Fibroblast of lung (primary cell): Measurements from ENCODE around the gene GMPR2. TPM values are rescaled to one million over a fixed set of nuclear protein-coding genes. Genes with fewer than 3 reads are reported as not detected.

Experiments
- DNase-seq, 2 donors: peaks; one replicate each; pipeline versions ENCODE4 v3.0.0 to v3.0.0-alpha.2; 2010; ENCODE audit warnings: low read depth in 2 of 2
- H2AFZ ChIP-seq: 2 replicates; pipeline ENCODE4 v1.5.1; 2012; ENCODE audit warnings: low read length, control low read depth, inconsistent platforms
- H3K27ac ChIP-seq: 2 replicates; pipeline ENCODE4 v1.5.1; 2011; ENCODE audit warnings: low read length, control low read depth; ENCODE audit not compliant: insufficient read depth
- H3K27me3 ChIP-seq: 2 replicates; pipeline ENCODE4 v1.5.1; 2011; ENCODE audit warnings: mild to moderate bottlenecking, low read length; ENCODE audit not compliant: control insufficient read depth, insufficient read depth
- H3K36me3 ChIP-seq: 2 replicates; pipeline ENCODE4 v1.5.1; 2011; ENCODE audit warnings: low read length; ENCODE audit not compliant: control insufficient read depth, insufficient read depth
- H3K4me1 ChIP-seq: 2 replicates; pipeline ENCODE4 v1.5.1; 2011; ENCODE audit warnings: low read length; ENCODE audit not compliant: control insufficient read depth, insufficient read depth; ENCODE audit errors: extremely low read depth
- H3K4me2 ChIP-seq: 2 replicates; pipeline ENCODE4 v1.5.1; 2011; ENCODE audit warnings: low read length, control low read depth; ENCODE audit not compliant: insufficient read depth; ENCODE audit errors: extremely low read depth
- H3K4me3 ChIP-seq, 4 experiments: fragments of 200-600 bp in 1 of 4; sonication (generic) in 1 of 4; replicated peaks in 1 of 4; 2 replicates each; pipeline ENCODE4 v1.5.1; 2011 to 2016; ENCODE audit warnings: low read length in 4 of 4, low read depth in 3 of 4, mild to moderate bottlenecking in 3 of 4, control low read depth in 2 of 4, inconsistent platforms in 1 of 4, mixed read lengths in 1 of 4; ENCODE audit not compliant: insufficient read depth in 1 of 4; ENCODE audit errors: control extremely low read depth in 1 of 4
- H3K79me2 ChIP-seq: 2 replicates; pipeline ENCODE4 v1.5.1; 2012; ENCODE audit warnings: mild to moderate bottlenecking, low read length, inconsistent platforms; ENCODE audit not compliant: control insufficient read depth, insufficient read depth
- H3K9ac ChIP-seq: 2 replicates; pipeline ENCODE4 v1.5.1; 2011; ENCODE audit warnings: mild to moderate bottlenecking, low read length, control low read depth; ENCODE audit not compliant: insufficient read depth
- H3K9me3 ChIP-seq: 2 replicates; pipeline ENCODE4 v1.5.1; 2012; ENCODE audit warnings: low read depth, low read length; ENCODE audit not compliant: control insufficient read depth, insufficient read depth
- H4K20me1 ChIP-seq: 2 replicates; pipeline ENCODE4 v1.5.1; 2011; ENCODE audit warnings: low read length; ENCODE audit not compliant: control insufficient read depth, insufficient read depth; ENCODE audit errors: extremely low read depth
- CTCF ChIP-seq, 2 donors: IDR thresholded peaks in 1 of 2; conservative IDR thresholded peaks in 1 of 2; 1 replicate in 1 of 2; 2 replicates in 1 of 2; pipeline ENCODE4 v1.5.1; 2011 to 2012; ENCODE audit warnings: low read length in 2 of 2, control low read depth in 1 of 2, inconsistent platforms in 1 of 2, low read depth in 1 of 2, mild to moderate bottlenecking in 1 of 2
- EZH2 ChIP-seq: IDR thresholded peaks from 2 replicates; pipeline ENCODE4 v1.5.1; 2012; ENCODE audit warnings: low read length, control low read depth, mild to moderate bottlenecking; ENCODE audit errors: missing control alignments
- polyA plus RNA-seq, 2 donors: library from polyadenylated mRNA; depleted of rRNA in 1 of 2; stranded (reverse) in 1 of 2; unstranded in 1 of 2; fragments of >200 nt; gene quantifications; 2 replicates each; pipeline ENCODE4 v1.2.1, GENCODE V29; 2011 to 2012; ENCODE audit warnings: missing spikeins in 1 of 2
- total RNA-seq: library from RNA; depleted of rRNA; stranded (reverse); fragments of >200 nt; gene quantifications from 2 replicates; pipeline ENCODE4 v1.2.1, GENCODE V29; 2014

Gene GMPR2
- total and polyA plus RNA-seq, 2 donors (not counting 1 experiment from before 2014, with no cell fraction given): 80.2 to 128 TPM

DNA sequence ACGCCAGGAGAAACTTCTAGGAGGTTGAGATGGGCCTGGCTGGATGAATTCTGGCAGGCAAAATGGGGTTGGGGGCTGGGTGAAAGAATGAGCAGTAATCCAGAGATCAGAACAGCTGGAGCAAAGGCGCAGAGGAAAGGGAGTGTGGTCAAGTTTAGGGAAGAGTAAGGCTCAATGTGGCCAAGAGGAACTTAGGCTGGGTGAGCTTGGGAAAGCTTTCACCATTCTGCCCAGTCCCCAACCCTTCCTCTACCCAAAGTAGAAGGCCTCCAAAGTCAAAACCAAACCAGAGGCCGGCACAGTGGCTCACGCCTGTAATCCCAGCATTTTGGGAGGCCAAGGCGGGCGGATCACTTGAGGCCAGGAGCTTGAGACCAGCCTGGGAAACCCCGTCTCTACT lies 48.9 kb downstream of the GMPR2 start:
- Histone ChIP-seq H4K20me1 (no peaks in the 10 kb centered on the region), H3K27ac (no peak overlapping the region), H2AFZ (no peak overlapping the region), H3K4me2 (no peak overlapping the region), H3K9ac (no peak overlapping the region), H3K9me3 (no peaks in the 10 kb centered on the region), H3K4me3 (no peak overlapping the region), H3K4me1 (no peaks in the 10 kb centered on the region), H3K36me3 (no peaks in the 10 kb centered on the region), H3K27me3 (no peaks in the 10 kb centered on the region), H3K79me2 (no peaks in the 10 kb centered on the region)
- TF ChIP-seq CTCF (conservative IDR thresholded peaks at IDR 0.05 in 1 of 2, IDR thresholded peaks at IDR 0.05 in 1 of 2; ENCODE audit: low read depth in 1 of 2, low read length in 2 of 2): no peak
- TF ChIP-seq EZH2: no peak
- DNase-seq: no peak

- Histone ChIP-seq H3K27ac (no peak overlapping the region), H3K4me1 (no peaks in the 10 kb centered on the region), H3K27me3 (no peaks in the 10 kb centered on the region), H3K4me3 (no peak overlapping the region), H3K4me2 (no peak overlapping the region), H3K36me3 (no peaks in the 10 kb centered on the region), H3K79me2 (no peaks in the 10 kb centered on the region), H4K20me1 (no peaks in the 10 kb centered on the region), H2AFZ (no peak overlapping the region), H3K9ac (no peak overlapping the region), H3K9me3 (no peaks in the 10 kb centered on the region)
- DNase-seq: no peak
- no peak for TF ChIP-seq CTCF (conservative IDR thresholded peaks at IDR 0.05 in 1 of 2, IDR thresholded peaks at IDR 0.05 in 1 of 2; ENCODE audit: low read depth in 1 of 2, low read length in 2 of 2)
- TF ChIP-seq EZH2: no peak
Measured at GRCh38 chr14:24282736-24283135, 50.0 kb downstream of the GMPR2 start.

DNA sequence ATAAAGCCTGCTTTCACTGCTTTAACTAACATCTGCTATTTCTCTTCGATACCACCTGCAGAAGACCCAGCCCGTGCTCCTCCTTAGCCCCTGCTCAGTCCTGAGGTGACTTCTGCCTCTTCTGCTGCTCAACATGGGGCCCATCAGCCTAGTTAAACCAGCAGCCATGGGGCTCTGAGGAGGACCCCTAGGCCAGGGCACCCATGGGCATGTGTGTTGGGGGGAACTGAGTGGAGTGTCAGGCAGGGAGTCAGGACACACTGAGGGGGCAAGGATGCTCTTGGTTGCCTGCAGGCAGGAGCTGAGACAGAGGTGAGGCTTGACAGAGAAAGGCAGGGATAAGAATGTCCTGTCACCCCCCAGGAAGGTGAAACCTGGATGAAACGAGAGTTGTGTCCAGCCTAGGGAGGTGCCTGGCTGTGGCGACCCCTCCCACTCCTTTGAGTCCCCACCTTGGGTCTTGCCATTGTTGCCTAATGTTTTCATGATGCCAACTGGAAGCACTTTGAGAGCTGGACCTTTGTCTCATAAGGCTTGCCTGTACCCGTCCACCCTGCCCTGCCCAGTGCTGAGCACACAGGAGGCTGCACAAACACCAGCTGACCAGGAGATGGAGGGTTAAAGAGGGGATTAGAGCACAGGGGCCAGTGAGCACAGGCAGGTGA lies 51.2 kb downstream of the GMPR2 start:
- Histone ChIP-seq H2AFZ (no peak overlapping the region), H3K9ac (no peak overlapping the region), H3K9me3 (no peaks in the 10 kb centered on the region), H3K79me2 (no peaks in the 10 kb centered on the region), H3K4me3 (no peak overlapping the region), H3K4me1 (no peaks in the 10 kb centered on the region), H4K20me1 (no peaks in the 10 kb centered on the region), H3K4me2 (no peak overlapping the region), H3K27me3 (no peaks in the 10 kb centered on the region), H3K27ac (no peak overlapping the region), H3K36me3 (no peaks in the 10 kb centered on the region)
- TF ChIP-seq CTCF (conservative IDR thresholded peaks at IDR 0.05 in 1 of 2, IDR thresholded peaks at IDR 0.05 in 1 of 2; ENCODE audit: low read depth in 1 of 2, low read length in 2 of 2) (no peak), EZH2 (no peak)
- no peak for DNase-seq
